SU-DHL-6 (cell line): ENCODE data around the gene TMED7.

Source experiments
- EZH2phosphoT487 ChIP-seq: fragments of 200-600 bp; sonication (generic), shearing (Covaris generic); conservative IDR thresholded peaks from 2 replicates; pipeline ENCODE4 v1.6.1; 2018; ENCODE audit warnings: mild to moderate bottlenecking, antibody characterized with exemption, low read length, moderate library complexity, mixed read lengths
- TF ChIP-seq, protein P1 (sequence below): fragments of 200-600 bp; sonication (generic); IDR thresholded peaks from one replicate; pipeline ENCODE4 v1.5.1; 2017; ENCODE audit warnings: antibody characterized with exemption, mild to moderate bottlenecking, low read length, moderate library complexity; ENCODE audit not compliant: insufficient read depth, poor library complexity, severe bottlenecking

GRCh38 chr5:115605436-115605835 lies 20.4 kb downstream of the TMED7 start:
- TF ChIP-seq, protein P1, sequence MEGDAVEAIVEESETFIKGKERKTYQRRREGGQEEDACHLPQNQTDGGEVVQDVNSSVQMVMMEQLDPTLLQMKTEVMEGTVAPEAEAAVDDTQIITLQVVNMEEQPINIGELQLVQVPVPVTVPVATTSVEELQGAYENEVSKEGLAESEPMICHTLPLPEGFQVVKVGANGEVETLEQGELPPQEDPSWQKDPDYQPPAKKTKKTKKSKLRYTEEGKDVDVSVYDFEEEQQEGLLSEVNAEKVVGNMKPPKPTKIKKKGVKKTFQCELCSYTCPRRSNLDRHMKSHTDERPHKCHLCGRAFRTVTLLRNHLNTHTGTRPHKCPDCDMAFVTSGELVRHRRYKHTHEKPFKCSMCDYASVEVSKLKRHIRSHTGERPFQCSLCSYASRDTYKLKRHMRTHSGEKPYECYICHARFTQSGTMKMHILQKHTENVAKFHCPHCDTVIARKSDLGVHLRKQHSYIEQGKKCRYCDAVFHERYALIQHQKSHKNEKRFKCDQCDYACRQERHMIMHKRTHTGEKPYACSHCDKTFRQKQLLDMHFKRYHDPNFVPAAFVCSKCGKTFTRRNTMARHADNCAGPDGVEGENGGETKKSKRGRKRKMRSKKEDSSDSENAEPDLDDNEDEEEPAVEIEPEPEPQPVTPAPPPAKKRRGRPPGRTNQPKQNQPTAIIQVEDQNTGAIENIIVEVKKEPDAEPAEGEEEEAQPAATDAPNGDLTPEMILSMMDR = no peak
- no peak for TF ChIP-seq EZH2phosphoT487
